ENCODE measurements around the gene ABHD6.

GRCh38 chr3:58331593-58332152 lies 94.1 kb downstream of the ABHD6 start:
- TF ChIP-seq GATA3 (IDR thresholded peaks at IDR 0.05; ENCODE audit: low read depth, low read length) (no peak), GATA2 (IDR thresholded peaks at IDR 0.05; ENCODE audit: low read depth, low read length) (no peak)
